HL-60 (cell line): ENCODE results near the gene ZNF521.

ENCODE experiments used
- GABPA ChIP-seq: IDR thresholded peaks from 2 replicates; pipeline ENCODE4 v1.6.1; 2012; ENCODE audit warnings: low read depth
- POLR2AphosphoS5 ChIP-seq: IDR thresholded peaks from 2 replicates; pipeline ENCODE4 v1.6.1; 2012; ENCODE audit warnings: low read depth
- TF ChIP-seq, protein P1 (sequence below): IDR thresholded peaks from one replicate; pipeline ENCODE4 v1.5.1; 2011; ENCODE audit warnings: low read length, control low read depth, inconsistent platforms; ENCODE audit not compliant: insufficient read depth

DNA sequence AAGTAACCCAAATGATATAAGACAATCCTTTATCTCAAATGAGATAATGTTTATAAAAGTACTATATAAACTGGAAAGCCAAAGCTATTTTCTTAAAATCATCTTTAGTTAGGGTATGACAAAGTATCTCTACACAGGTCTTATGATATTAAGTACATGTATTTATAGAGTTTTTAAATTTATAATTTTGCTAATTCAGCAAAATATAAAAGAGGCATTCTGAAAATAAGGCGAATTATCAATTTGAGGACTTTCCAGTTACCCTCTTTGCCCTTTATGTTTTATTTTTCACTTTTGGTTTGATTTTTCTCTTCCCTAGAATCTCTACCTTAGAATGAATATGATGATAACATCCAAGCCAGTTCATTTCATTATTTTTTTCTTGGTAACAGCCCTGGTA lies 115.2 kb downstream of the ZNF521 start:
- TF ChIP-seq, protein P1, sequence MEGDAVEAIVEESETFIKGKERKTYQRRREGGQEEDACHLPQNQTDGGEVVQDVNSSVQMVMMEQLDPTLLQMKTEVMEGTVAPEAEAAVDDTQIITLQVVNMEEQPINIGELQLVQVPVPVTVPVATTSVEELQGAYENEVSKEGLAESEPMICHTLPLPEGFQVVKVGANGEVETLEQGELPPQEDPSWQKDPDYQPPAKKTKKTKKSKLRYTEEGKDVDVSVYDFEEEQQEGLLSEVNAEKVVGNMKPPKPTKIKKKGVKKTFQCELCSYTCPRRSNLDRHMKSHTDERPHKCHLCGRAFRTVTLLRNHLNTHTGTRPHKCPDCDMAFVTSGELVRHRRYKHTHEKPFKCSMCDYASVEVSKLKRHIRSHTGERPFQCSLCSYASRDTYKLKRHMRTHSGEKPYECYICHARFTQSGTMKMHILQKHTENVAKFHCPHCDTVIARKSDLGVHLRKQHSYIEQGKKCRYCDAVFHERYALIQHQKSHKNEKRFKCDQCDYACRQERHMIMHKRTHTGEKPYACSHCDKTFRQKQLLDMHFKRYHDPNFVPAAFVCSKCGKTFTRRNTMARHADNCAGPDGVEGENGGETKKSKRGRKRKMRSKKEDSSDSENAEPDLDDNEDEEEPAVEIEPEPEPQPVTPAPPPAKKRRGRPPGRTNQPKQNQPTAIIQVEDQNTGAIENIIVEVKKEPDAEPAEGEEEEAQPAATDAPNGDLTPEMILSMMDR: no peak
- TF ChIP-seq POLR2AphosphoS5 (no peak), GABPA (no peak)
